Esophagus muscularis mucosa (tissue), 4 donors: ENCODE results near the gene TWIST1. TPM values are rescaled to one million over a fixed set of nuclear protein-coding genes. Genes with fewer than 3 reads are reported as not detected.

Source experiments
- DNase-seq: peaks from one replicate; pipeline ENCODE4 v3.0.0-alpha.2; 2017; ENCODE audit errors: extremely low spot score
- H3K27ac ChIP-seq, 4 donors: fragments of 200-600 bp; sonication (generic); replicated peaks in 1 of 4; 1 replicate in 3 of 4; 2 replicates in 1 of 4; pipeline ENCODE4 v1.5.1; 2016 to 2019; ENCODE audit warnings: mild to moderate bottlenecking in 1 of 4
- H3K27me3 ChIP-seq, 4 donors: fragments of 200-600 bp; sonication (generic); one replicate each; pipeline versions ENCODE4 v1.5.1 to v1.6.0; 2016 to 2019
- H3K36me3 ChIP-seq, 4 donors: fragments of 200-600 bp; sonication (generic); one replicate each; pipeline ENCODE4 v1.5.1; 2016 to 2019
- H3K4me1 ChIP-seq, 4 donors: fragments of 200-600 bp; sonication (generic); one replicate each; pipeline ENCODE4 v1.5.1; 2016 to 2019
- H3K4me3 ChIP-seq, 4 donors: fragments of 200-600 bp; sonication (generic); 1 replicate in 2 of 4; 2 replicates in 2 of 4; pipeline ENCODE4 v1.5.1; 2016 to 2019; ENCODE audit warnings: mild to moderate bottlenecking in 4 of 4, moderate library complexity in 1 of 4
- H3K9me3 ChIP-seq, 4 donors: fragments of 200-600 bp; sonication (generic); 1 replicate in 3 of 4; 2 replicates in 1 of 4; pipeline ENCODE4 v1.5.1; 2016 to 2019
- CTCF ChIP-seq, 3 experiments: fragments of 200-600 bp in 2 of 3; fragments of 450-650 bp in 1 of 3; sonication (generic) in 2 of 3; IDR thresholded peaks; one replicate each; pipeline ENCODE4 v1.5.1; 2017 to 2019; ENCODE audit warnings: antibody characterized with exemption in 3 of 3, mild to moderate bottlenecking in 2 of 3, moderate library complexity in 1 of 3
- EP300 ChIP-seq: sonication (generic); formaldehyde crosslinking; IDR thresholded peaks from one replicate; pipeline ENCODE4 v1.6.1; 2017; ENCODE audit warnings: antibody characterized with exemption
- POLR2A ChIP-seq: fragments of 450-650 bp; IDR thresholded peaks from one replicate; pipeline ENCODE4 v1.6.1; 2017; ENCODE audit warnings: antibody characterized with exemption, moderate library complexity, mild to moderate bottlenecking, low read depth
- POLR2AphosphoS5 ChIP-seq, 2 donors: sonication (generic); formaldehyde crosslinking; IDR thresholded peaks; one replicate each; pipeline ENCODE4 v1.6.1; 2017; ENCODE audit warnings: antibody characterized with exemption in 2 of 2
- WGBS: methylation state at CpG from one replicate; pipeline ENCODE4 v1.1.5; 2018; 5-methylcytosine and 5-hydroxymethylcytosine counted together
- intact Hi-C: fragments of 100-400 bp; cut with DNase I; formaldehyde crosslinking; loops from one replicate; pipeline ENCODE4 v1.15.1; 2023
- total RNA-seq, 4 donors: library from RNA; depleted of rRNA; stranded (reverse); fragments of >200 nt; gene quantifications; one replicate each; pipeline versions ENCODE4 v1.1.0 to v1.2.1, GENCODE V29; 2016

Gene TWIST1
- total RNA-seq, result 10 to 100 TPM; 15.6 to 18.3 (median 16.1) TPM

GRCh38 chr7:19117091-19117869 is at the start of gene TWIST1:
Gene TWIST1 (minus strand): TSS chr7:19117636. CDS start chr7:19117321, 315 bp downstream.
- H3K27ac ChIP-seq, result peak within 1 kb of the TSS; percentile 78 to 87 (median 84)
- 3% methylated on average over 7 of the region's 91 CpGs for WGBS

GRCh38 chr7:19161671-19162070 is 44.2 kb upstream of the TWIST1 start:
- no peaks in the 10 kb centered on the region for H3K4me1 ChIP-seq

More at GRCh38 chr7:19117091-19117869, at the start of gene TWIST1:
- no peak for DNase-seq
- peaks cover 0 to 67% (median 10%) of the 10 kb centered on the region in 4 donors for H3K27me3 ChIP-seq
- TF ChIP-seq EP300, result no peak
- TF ChIP-seq POLR2AphosphoS5 (IDR thresholded peaks at IDR 0.05), result peak; percentile 20 to 78
- TF ChIP-seq CTCF (IDR thresholded peaks at IDR 0.05), result no peak
- H3K4me3 ChIP-seq, result peak within 1 kb of the TSS; percentile 59 to 89 (median 74)
- intact Hi-C loops, result no loop called here
- peaks cover 16 to 47% (median 38%) of the 10 kb centered on the region in 4 donors for H3K4me1 ChIP-seq
- H3K9me3 ChIP-seq, result no peaks in the 10 kb centered on the region
- H3K36me3 ChIP-seq, result no peaks in the 10 kb centered on the region

GRCh38 chr7:19146699-19147098 is 29.3 kb upstream of the TWIST1 start:
- WGBS, result 5% methylated on average over 4 of the region's 4 CpGs
- H3K4me1 ChIP-seq, result peaks cover 8 to 27% (median 21%) of the 10 kb centered on the region in 4 donors
- intact Hi-C loops, result no loop called here
- H3K4me3 ChIP-seq, result no peak overlapping the region
- no peaks in the 10 kb centered on the region for H3K9me3 ChIP-seq
- H3K27ac ChIP-seq, result no peak overlapping the region
- H3K36me3 ChIP-seq, result no peaks in the 10 kb centered on the region
- DNase-seq, result no peak
- H3K27me3 ChIP-seq, result peaks cover 0 to 58% (median 33%) of the 10 kb centered on the region in 4 donors
- no peak for TF ChIP-seq CTCF (IDR thresholded peaks at IDR 0.05)

More at GRCh38 chr7:19161671-19162070, 44.2 kb upstream of the TWIST1 start:
- Histone ChIP-seq H3K27ac (no peak overlapping the region), H3K4me3 (no peak overlapping the region), H3K36me3 (no peaks in the 10 kb centered on the region), H3K27me3 (no peaks in the 10 kb centered on the region), H3K9me3 (no peaks in the 10 kb centered on the region)
- no peak for DNase-seq
- 62% methylated on average over 3 of the region's 3 CpGs for WGBS
- intact Hi-C loops, result no loop called here
- TF ChIP-seq EP300 (no peak), POLR2AphosphoS5 (IDR thresholded peaks at IDR 0.05) (no peak), CTCF (IDR thresholded peaks at IDR 0.05) (no peak)

- H3K27ac ChIP-seq, result no peak overlapping the region
- TF ChIP-seq POLR2AphosphoS5 (IDR thresholded peaks at IDR 0.05), result no peak
- TF ChIP-seq CTCF (IDR thresholded peaks at IDR 0.05), result no peak
- TF ChIP-seq EP300, result no peak
- TF ChIP-seq POLR2A, result no peak
- H3K27me3 ChIP-seq, result peaks cover 0 to 58% (median 33%) of the 10 kb centered on the region in 4 donors
- peaks cover 8 to 27% (median 21%) of the 10 kb centered on the region in 4 donors for H3K4me1 ChIP-seq
- H3K9me3 ChIP-seq, result no peaks in the 10 kb centered on the region
- peak overlapping the region in 2 of 4 donors; percentile 28 to 33 for H3K4me3 ChIP-seq
- DNase-seq, result no peak
- no peaks in the 10 kb centered on the region for H3K36me3 ChIP-seq
- WGBS, result 13% methylated on average over 19 of the region's 19 CpGs
- intact Hi-C loops, result no loop called here
Measured at GRCh38 chr7:19145434-19146115, 28.1 kb upstream of the TWIST1 start.
